ENCODE measurements around the gene STAB2. TPM values are rescaled to one million over a fixed set of nuclear protein-coding genes. Genes with fewer than 3 reads are reported as not detected.

STAB2 gene
- total RNA-seq, 1 donor from 2014 or later, result not detected

GRCh38 chr12:103686026-103686425, 99.0 kb downstream of the STAB2 start:
- Mint-ChIP-seq H3K36me3 (ENCODE audit: low read depth) (no peaks in the 10 kb centered on the region), H3K4me1 (ENCODE audit: low read depth) (no peaks in the 10 kb centered on the region), H3K27me3 (ENCODE audit: low read depth) (peaks cover 16% of the 10 kb centered on the region), H3K4me3 (ENCODE audit: unreplicated experiment) (no peak overlapping the region), H3K27ac (ENCODE audit: unreplicated experiment) (no peak overlapping the region), H3K9me3 (ENCODE audit: low read depth) (no peaks in the 10 kb centered on the region)
- TF ChIP-seq, protein P1, sequence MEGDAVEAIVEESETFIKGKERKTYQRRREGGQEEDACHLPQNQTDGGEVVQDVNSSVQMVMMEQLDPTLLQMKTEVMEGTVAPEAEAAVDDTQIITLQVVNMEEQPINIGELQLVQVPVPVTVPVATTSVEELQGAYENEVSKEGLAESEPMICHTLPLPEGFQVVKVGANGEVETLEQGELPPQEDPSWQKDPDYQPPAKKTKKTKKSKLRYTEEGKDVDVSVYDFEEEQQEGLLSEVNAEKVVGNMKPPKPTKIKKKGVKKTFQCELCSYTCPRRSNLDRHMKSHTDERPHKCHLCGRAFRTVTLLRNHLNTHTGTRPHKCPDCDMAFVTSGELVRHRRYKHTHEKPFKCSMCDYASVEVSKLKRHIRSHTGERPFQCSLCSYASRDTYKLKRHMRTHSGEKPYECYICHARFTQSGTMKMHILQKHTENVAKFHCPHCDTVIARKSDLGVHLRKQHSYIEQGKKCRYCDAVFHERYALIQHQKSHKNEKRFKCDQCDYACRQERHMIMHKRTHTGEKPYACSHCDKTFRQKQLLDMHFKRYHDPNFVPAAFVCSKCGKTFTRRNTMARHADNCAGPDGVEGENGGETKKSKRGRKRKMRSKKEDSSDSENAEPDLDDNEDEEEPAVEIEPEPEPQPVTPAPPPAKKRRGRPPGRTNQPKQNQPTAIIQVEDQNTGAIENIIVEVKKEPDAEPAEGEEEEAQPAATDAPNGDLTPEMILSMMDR (IDR thresholded peaks at IDR 0.05), result no peak
- no peak for DNase-seq (ENCODE audit: low spot score)

DNA sequence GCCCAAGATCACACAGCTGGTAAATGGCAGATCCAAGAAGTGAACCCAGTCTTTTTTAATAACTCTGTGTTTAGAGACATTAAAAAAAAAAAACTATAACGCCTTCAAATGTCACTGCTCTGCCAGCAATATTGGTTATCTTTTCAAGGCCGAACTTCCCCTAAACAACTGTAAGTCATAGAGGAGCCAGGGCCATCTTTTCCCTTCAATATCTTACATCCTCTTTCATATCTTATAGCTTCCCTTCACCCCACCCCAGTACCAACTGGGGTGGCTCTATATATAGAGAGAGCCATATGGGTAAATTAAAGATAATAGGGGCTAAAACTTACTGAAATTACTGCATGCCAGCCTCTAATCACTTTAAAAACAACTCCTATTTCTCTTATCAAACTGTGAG, 100.2 kb downstream of the STAB2 start:
- H3K4me3 Mint-ChIP-seq (ENCODE audit: unreplicated experiment), result no peak overlapping the region
- H3K4me1 Mint-ChIP-seq (ENCODE audit: low read depth), result no peaks in the 10 kb centered on the region
- no peak for DNase-seq (ENCODE audit: low spot score)
- no peak overlapping the region for H3K27ac Mint-ChIP-seq (ENCODE audit: unreplicated experiment)
- no peaks in the 10 kb centered on the region for H3K36me3 Mint-ChIP-seq (ENCODE audit: low read depth)
- no peaks in the 10 kb centered on the region for H3K9me3 Mint-ChIP-seq (ENCODE audit: low read depth)
- TF ChIP-seq, protein P1 (IDR thresholded peaks at IDR 0.05), result no peak
- peaks cover 17% of the 10 kb centered on the region for H3K27me3 Mint-ChIP-seq (ENCODE audit: low read depth)

DNA sequence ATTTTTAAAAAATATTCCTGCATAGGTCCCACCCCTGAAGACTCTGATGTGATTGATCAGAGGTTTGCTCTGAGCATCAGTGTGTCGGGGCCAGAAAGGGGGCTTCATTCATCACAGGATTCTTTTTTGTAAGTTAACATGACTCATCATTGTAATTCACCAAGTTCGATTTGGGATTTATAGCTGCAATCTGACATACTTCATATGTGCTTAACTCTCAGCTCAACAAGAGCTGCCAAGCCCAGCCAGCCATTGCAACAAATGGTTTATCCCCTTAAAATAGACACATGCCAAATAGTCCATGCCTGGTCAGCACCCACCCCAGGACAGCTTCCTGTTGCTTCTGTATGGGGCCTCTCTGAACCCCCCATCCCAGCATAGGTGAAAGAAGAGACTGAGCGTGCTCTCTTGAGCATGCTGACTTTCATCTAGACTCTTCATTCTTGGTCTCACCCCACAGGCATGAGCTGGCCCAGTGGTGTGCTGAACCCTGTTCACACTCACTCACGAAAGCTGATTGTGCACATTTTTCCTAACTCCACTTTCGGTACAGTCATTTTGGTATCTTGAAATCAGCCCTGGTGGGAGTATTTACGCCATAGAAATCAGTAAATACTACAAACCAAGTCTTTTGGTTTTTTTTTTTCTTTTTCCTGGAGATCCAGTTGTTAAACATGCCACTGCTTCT, 101.4 kb downstream of the STAB2 start:
- Mint-ChIP-seq H3K27ac (ENCODE audit: unreplicated experiment) (no peak overlapping the region), H3K4me3 (ENCODE audit: unreplicated experiment) (no peak overlapping the region), H3K27me3 (ENCODE audit: low read depth) (peaks cover 19% of the 10 kb centered on the region), H3K9me3 (ENCODE audit: low read depth) (no peaks in the 10 kb centered on the region), H3K36me3 (ENCODE audit: low read depth) (no peaks in the 10 kb centered on the region), H3K4me1 (ENCODE audit: low read depth) (no peaks in the 10 kb centered on the region)
- no peak for DNase-seq (ENCODE audit: low spot score)
- TF ChIP-seq, protein P1 (IDR thresholded peaks at IDR 0.05), result no peak

- peaks cover 16% of the 10 kb centered on the region for H3K27me3 Mint-ChIP-seq (ENCODE audit: low read depth)
- H3K4me3 Mint-ChIP-seq (ENCODE audit: unreplicated experiment), result no peak overlapping the region
- DNase-seq (ENCODE audit: low spot score), result no peak
- H3K9me3 Mint-ChIP-seq (ENCODE audit: low read depth), result no peaks in the 10 kb centered on the region
- no peak overlapping the region for H3K27ac Mint-ChIP-seq (ENCODE audit: unreplicated experiment)
- TF ChIP-seq, protein P1 (IDR thresholded peaks at IDR 0.05), result no peak
- no peaks in the 10 kb centered on the region for H3K36me3 Mint-ChIP-seq (ENCODE audit: low read depth)
- H3K4me1 Mint-ChIP-seq (ENCODE audit: low read depth), result peaks cover 5% of the 10 kb centered on the region
These were observed 103.4 kb downstream of the STAB2 start for GRCh38 chr12:103690426-103690825.

- Mint-ChIP-seq H3K9me3 (ENCODE audit: low read depth) (no peaks in the 10 kb centered on the region), H3K27me3 (ENCODE audit: low read depth) (peaks cover 19% of the 10 kb centered on the region), H3K4me1 (ENCODE audit: low read depth) (peaks cover 5% of the 10 kb centered on the region), H3K36me3 (ENCODE audit: low read depth) (no peaks in the 10 kb centered on the region), H3K27ac (ENCODE audit: unreplicated experiment) (no peak overlapping the region), H3K4me3 (ENCODE audit: unreplicated experiment) (no peak overlapping the region)
- TF ChIP-seq, protein P1 (IDR thresholded peaks at IDR 0.05), result no peak
- no peak for DNase-seq (ENCODE audit: low spot score)
These were observed 104.0 kb downstream of the STAB2 start for GRCh38 chr12:103691063-103691462.

Data from chondrocyte (in vitro differentiated cells).